ENCODE data around the gene ST6GAL1. TPM values are rescaled to one million over a fixed set of nuclear protein-coding genes. Genes with fewer than 3 reads are reported as not detected.

The ST6GAL1 gene
- total and polyA plus RNA-seq, 2 of the 13 experiments (the other 11 are each of a cell fraction or from before 2014, with no cell fraction given), result 79.9 to 164 TPM

DNA sequence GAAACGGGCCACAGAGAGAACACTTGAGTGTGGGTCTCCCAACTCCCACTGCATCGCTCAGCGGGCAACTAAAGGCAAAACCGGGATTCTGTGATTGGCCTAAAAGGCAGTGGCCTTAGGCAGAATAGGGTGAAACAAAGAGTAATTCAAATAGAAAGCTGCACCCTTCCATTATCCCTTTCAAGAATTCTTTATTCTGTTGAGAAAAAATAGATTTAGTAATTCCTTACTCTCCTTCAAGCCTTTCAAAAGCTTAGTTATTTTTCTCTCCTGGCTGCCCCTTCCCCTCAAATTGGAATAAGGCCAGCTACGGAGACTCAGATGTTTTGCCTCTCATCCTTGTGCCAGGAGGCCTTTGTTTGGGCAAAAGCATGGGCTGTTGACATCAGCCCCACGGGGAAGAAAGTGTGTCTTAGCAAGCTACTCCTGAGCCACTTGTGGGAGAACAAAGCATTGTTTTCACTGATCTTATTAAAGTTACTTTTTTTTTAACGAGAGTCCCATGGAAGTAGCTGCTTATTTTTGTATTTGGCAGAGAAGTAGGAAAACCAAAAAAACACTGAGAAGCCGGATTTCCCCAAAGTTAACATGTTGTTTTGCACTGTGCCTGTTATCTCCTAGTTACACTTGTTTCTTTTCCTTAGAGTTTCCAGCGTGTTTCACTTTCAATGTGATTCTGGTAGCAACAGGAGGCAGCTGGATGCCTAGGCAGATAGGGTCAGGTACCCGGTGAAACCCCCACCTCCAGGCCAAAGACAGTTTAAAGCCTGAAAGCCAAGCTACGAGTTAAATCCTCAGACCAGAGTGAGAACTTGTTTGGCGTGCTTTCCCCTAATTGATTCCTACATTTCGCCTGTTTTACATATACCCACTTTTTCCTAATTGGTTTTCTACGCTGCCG lies 2.2 kb downstream of the ST6GAL1 start:
- Histone ChIP-seq H3K79me2 (ENCODE audit: insufficient read depth, low read length) (no peaks in the 10 kb centered on the region), H3K36me3 (replicated peaks in 1 of 2; ENCODE audit: control insufficient read depth in 1 of 2, insufficient read depth in 2 of 2, low read length in 2 of 2) (no peaks in the 10 kb centered on the region), H3K4me1 (ENCODE audit: insufficient read depth, low read length) (peaks cover 31% of the 10 kb centered on the region), H2AFZ (ENCODE audit: low read length) (no peak overlapping the region), H3K9ac (ENCODE audit: insufficient read depth, low read depth, low read length) (peak overlapping the region; percentile 48), H3K4me3 (replicated peaks in 1 of 3; ENCODE audit: insufficient read depth in 1 of 3, low read depth in 2 of 3, low read length in 3 of 3) (peak overlapping the region; percentile 68 to 81 (median 71)), H3K4me2 (ENCODE audit: low read depth, low read length) (peak overlapping the region; percentile 98), H3K27ac (ENCODE audit: extremely low read length, insufficient read depth, low read length) (peak overlapping the region; percentile 39), H3K9me3 (ENCODE audit: low read length) (no peaks in the 10 kb centered on the region), H4K20me1 (ENCODE audit: insufficient read depth, low read length) (no peaks in the 10 kb centered on the region), H3K27me3 (ENCODE audit: control insufficient read depth in 1 of 2, insufficient read depth in 2 of 2, low read length in 2 of 2) (peaks cover 0 to 12% of the 10 kb centered on the region in 2 experiments; a peak in 2 of 5 replicates)
- TSS peak; percentile 47 for BruUV-seq (replicated peaks)
- no peak for ATAC-seq
- intact Hi-C loops (cut with micrococcal nuclease; ENCODE audit: unreplicated experiment) (loop anchor here (5.0 kb wide), 2 partner anchors 110 to 130 kb away; no protein-coding TSS in a partner anchor), in situ Hi-C loops (cut with HindIII; ENCODE audit: extremely low pct_ligation_motif_present, low pct_unique_long_range_greater_than_20kb) (loop anchor here (5.0 to 10.0 kb wide), 2 partner anchors 80 to 132 kb away; no protein-coding TSS in a partner anchor)
- CTCF ChIA-PET (ENCODE audit: low intra/inter-chr PET ratio, low total read pairs), result no interaction called here
- DNase-seq (ENCODE audit: low spot score), result no peak
- POLR2A ChIA-PET, result interaction anchor here (0.9 to 3.7 kb wide), 12 partner anchors 9 to 115 kb away, joined by 3 to 57 read pairs (median 4); no protein-coding TSS in a partner anchor
- WGBS (ENCODE audit: low lambda C conversion rate), result 55% methylated on average over 15 of the region's 15 CpGs
- FAIRE-seq, result no peak
- TF ChIP-seq, protein P1, sequence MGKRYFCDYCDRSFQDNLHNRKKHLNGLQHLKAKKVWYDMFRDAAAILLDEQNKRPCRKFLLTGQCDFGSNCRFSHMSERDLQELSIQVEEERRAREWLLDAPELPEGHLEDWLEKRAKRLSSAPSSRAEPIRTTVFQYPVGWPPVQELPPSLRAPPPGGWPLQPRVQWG (CRISPR knock-in tag; IDR thresholded peaks at IDR 0.05; ENCODE audit: borderline replicate concordance, low read depth), result no peak
- TF ChIP-seq, protein P2, sequence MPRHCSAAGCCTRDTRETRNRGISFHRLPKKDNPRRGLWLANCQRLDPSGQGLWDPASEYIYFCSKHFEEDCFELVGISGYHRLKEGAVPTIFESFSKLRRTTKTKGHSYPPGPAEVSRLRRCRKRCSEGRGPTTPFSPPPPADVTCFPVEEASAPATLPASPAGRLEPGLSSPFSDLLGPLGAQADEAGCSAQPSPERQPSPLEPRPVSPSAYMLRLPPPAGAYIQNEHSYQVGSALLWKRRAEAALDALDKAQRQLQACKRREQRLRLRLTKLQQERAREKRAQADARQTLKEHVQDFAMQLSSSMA (CRISPR knock-in tag; IDR thresholded peaks at IDR 0.05), result no peak
- TF ChIP-seq ZNF557 (CRISPR knock-in tag; IDR thresholded peaks at IDR 0.05), result no peak
- TF ChIP-seq RXRA (CRISPR knock-in tag; IDR thresholded peaks at IDR 0.05), result no peak
- no peak for TF ChIP-seq RNF2 (conservative IDR thresholded peaks at IDR 0.05; ENCODE audit: low read depth)
- no peak for TF ChIP-seq SRF (IDR thresholded peaks at IDR 0.05; ENCODE audit: low read depth, low read length)
- TF ChIP-seq, protein P3, sequence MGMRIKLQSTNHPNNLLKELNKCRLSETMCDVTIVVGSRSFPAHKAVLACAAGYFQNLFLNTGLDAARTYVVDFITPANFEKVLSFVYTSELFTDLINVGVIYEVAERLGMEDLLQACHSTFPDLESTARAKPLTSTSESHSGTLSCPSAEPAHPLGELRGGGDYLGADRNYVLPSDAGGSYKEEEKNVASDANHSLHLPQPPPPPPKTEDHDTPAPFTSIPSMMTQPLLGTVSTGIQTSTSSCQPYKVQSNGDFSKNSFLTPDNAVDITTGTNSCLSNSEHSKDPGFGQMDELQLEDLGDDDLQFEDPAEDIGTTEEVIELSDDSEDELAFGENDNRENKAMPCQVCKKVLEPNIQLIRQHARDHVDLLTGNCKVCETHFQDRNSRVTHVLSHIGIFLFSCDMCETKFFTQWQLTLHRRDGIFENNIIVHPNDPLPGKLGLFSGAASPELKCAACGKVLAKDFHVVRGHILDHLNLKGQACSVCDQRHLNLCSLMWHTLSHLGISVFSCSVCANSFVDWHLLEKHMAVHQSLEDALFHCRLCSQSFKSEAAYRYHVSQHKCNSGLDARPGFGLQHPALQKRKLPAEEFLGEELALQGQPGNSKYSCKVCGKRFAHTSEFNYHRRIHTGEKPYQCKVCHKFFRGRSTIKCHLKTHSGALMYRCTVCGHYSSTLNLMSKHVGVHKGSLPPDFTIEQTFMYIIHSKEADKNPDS (CRISPR knock-in tag; IDR thresholded peaks at IDR 0.05), result no peak
- no peak for TF ChIP-seq FOXC1 (CRISPR knock-in tag; IDR thresholded peaks at IDR 0.05; ENCODE audit: borderline replicate concordance)
- no peak for TF ChIP-seq ZNF616 (CRISPR knock-in tag; IDR thresholded peaks at IDR 0.05; ENCODE audit: low read depth)
- no peak for TF ChIP-seq CHD4 (IDR thresholded peaks at IDR 0.05; ENCODE audit: borderline replicate concordance, low read length)
- peak; percentile 11; the same call in 1 of the 2 replicates for TF ChIP-seq SRY (CRISPR knock-in tag; IDR thresholded peaks at IDR 0.05)
- peak; percentile 48; the same call in 1 of the 2 replicates for TF ChIP-seq ZNF224 (CRISPR knock-in tag; IDR thresholded peaks at IDR 0.05)
- TF ChIP-seq, protein P4, sequence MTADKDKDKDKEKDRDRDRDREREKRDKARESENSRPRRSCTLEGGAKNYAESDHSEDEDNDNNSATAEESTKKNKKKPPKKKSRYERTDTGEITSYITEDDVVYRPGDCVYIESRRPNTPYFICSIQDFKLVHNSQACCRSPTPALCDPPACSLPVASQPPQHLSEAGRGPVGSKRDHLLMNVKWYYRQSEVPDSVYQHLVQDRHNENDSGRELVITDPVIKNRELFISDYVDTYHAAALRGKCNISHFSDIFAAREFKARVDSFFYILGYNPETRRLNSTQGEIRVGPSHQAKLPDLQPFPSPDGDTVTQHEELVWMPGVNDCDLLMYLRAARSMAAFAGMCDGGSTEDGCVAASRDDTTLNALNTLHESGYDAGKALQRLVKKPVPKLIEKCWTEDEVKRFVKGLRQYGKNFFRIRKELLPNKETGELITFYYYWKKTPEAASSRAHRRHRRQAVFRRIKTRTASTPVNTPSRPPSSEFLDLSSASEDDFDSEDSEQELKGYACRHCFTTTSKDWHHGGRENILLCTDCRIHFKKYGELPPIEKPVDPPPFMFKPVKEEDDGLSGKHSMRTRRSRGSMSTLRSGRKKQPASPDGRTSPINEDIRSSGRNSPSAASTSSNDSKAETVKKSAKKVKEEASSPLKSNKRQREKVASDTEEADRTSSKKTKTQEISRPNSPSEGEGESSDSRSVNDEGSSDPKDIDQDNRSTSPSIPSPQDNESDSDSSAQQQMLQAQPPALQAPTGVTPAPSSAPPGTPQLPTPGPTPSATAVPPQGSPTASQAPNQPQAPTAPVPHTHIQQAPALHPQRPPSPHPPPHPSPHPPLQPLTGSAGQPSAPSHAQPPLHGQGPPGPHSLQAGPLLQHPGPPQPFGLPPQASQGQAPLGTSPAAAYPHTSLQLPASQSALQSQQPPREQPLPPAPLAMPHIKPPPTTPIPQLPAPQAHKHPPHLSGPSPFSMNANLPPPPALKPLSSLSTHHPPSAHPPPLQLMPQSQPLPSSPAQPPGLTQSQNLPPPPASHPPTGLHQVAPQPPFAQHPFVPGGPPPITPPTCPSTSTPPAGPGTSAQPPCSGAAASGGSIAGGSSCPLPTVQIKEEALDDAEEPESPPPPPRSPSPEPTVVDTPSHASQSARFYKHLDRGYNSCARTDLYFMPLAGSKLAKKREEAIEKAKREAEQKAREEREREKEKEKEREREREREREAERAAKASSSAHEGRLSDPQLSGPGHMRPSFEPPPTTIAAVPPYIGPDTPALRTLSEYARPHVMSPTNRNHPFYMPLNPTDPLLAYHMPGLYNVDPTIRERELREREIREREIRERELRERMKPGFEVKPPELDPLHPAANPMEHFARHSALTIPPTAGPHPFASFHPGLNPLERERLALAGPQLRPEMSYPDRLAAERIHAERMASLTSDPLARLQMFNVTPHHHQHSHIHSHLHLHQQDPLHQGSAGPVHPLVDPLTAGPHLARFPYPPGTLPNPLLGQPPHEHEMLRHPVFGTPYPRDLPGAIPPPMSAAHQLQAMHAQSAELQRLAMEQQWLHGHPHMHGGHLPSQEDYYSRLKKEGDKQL (CRISPR knock-in tag; IDR thresholded peaks at IDR 0.05; ENCODE audit: low read depth), result no peak
- TF ChIP-seq ZNF234 (CRISPR knock-in tag; conservative IDR thresholded peaks at IDR 0.05), result no peak
- TF ChIP-seq NFYC (CRISPR knock-in tag; IDR thresholded peaks at IDR 0.05), result no peak

Measured in HepG2 (cell line).